Endometrial microvascular endothelial cells (primary cell): ENCODE results near the gene GALNT8. TPM values are rescaled to one million over a fixed set of nuclear protein-coding genes. Genes with fewer than 3 reads are reported as not detected.

ENCODE experiments used
- in situ Hi-C: cut with HindIII; loops from 2 replicates; pipeline ENCODE4 v1.10.0; 2017; ENCODE audit warnings: low sequenced_read_pairs, low pct_unique_long_range_greater_than_20kb; ENCODE audit errors: inconsistent ontology term
- total RNA-seq: library from RNA; depleted of rRNA; stranded (reverse); fragments of >200 nt; gene quantifications from one replicate; pipeline ENCODE4 v1.2.3, GENCODE V29; 2015; ENCODE audit errors: inconsistent ontology term

GALNT8 gene
- total RNA-seq, 1 donor from 2014 or later, result not detected

- in situ Hi-C loops, result no loop called here
These were observed 69.6 kb downstream of the GALNT8 start for GRCh38 chr12:4789776-4790175.

- in situ Hi-C loops, result no loop called here
These were observed 71.3 kb downstream of the GALNT8 start for GRCh38 chr12:4791497-4791896.

GRCh38 chr12:4794491-4794890 is 74.3 kb downstream of the GALNT8 start:
- in situ Hi-C loops, result no loop called here

- in situ Hi-C loops, result no loop called here
These were observed 76.0 kb downstream of the GALNT8 start for GRCh38 chr12:4796216-4796615.

GRCh38 chr12:4796694-4797482 is 76.7 kb downstream of the GALNT8 start:
- in situ Hi-C loops, result no loop called here

GRCh38 chr12:4800555-4800954 is 80.4 kb downstream of the GALNT8 start:
- in situ Hi-C loops, result no loop called here

GRCh38 chr12:4802841-4803240 is 82.6 kb downstream of the GALNT8 start:
- in situ Hi-C loops, result no loop called here

GRCh38 chr12:4806439-4807115 is 86.4 kb downstream of the GALNT8 start:
- in situ Hi-C loops, result no loop called here

GRCh38 chr12:4807116-4807783 is 87.0 kb downstream of the GALNT8 start:
- in situ Hi-C loops, result no loop called here

- in situ Hi-C loops, result no loop called here
These were observed 87.6 kb downstream of the GALNT8 start for GRCh38 chr12:4807813-4808212.

GRCh38 chr12:4809013-4809448 is 88.8 kb downstream of the GALNT8 start:
- in situ Hi-C loops, result no loop called here

- in situ Hi-C loops, result no loop called here
These were observed 89.4 kb downstream of the GALNT8 start for GRCh38 chr12:4809449-4810218.

GRCh38 chr12:4810219-4810671 is 90.0 kb downstream of the GALNT8 start:
- in situ Hi-C loops, result no loop called here

- in situ Hi-C loops, result no loop called here
These were observed 92.6 kb downstream of the GALNT8 start for GRCh38 chr12:4812624-4813327.

- in situ Hi-C loops, result no loop called here
These were observed 93.5 kb downstream of the GALNT8 start for GRCh38 chr12:4813741-4814140.

GRCh38 chr12:4814485-4814884 is 94.3 kb downstream of the GALNT8 start:
- in situ Hi-C loops, result no loop called here

- in situ Hi-C loops, result no loop called here
These were observed 96.7 kb downstream of the GALNT8 start for GRCh38 chr12:4816744-4817525.

GRCh38 chr12:4817880-4818279 is 97.7 kb downstream of the GALNT8 start:
- in situ Hi-C loops, result no loop called here
